ENCODE results near the gene UFD1. TPM values are rescaled to one million over a fixed set of nuclear protein-coding genes. Genes with fewer than 3 reads are reported as not detected.
A peak's percentile ranks its signal among the peaks of the same experiment; 100 is the strongest.

The UFD1 gene
- total RNA-seq, 1 experiment from 2014 or later, result 74.4 TPM

DNA sequence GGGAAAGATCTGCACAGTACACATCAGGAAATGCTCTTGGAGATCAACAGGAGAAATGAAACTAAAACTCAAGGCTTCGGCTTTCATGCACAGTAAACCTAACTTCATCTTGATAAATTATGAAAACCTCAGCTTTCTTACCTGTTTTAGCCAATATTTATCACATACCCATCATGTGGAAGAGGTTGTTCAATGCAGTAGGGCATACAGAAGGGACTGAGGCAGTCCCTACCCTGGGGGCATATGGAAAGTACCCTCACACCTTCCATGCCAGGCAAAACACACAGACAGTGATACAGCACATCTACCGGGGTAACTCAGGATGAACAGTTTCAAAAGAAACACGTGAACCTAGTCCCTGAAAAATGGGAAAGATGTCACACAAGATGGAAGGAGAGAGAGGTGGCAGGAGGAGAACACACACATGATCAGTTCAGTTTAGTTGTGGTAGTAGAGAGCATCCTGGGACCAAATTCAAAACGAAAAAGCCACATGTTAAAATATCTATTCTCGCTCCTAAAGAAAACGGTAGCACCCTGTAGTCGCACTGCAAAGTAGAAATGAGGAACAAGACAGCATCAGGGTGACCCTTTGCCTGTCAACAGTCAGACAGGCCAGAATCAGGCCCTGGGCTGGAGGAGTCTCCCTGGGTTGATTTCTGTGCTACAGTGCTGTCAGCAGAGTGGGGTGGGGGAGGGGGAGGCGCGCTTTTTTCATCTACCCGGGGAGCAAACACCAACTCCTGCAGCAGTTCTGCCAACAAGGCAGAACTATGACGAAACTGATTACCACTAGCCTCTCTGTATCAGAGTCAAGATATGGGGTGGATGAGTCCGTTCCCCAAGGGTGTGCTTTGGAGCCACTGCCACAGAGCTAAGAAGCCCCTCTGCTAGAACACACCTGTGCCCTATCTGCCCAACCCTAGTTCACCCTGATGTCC is 48.8 kb downstream of the UFD1 start:
- Histone ChIP-seq H3K79me1 (ENCODE audit: insufficient read depth, low read depth, low read length, poor library complexity, severe bottlenecking) (peaks cover 12% of the 10 kb centered on the region), H4K8ac (replicated peaks; ENCODE audit: insufficient read length, low read depth, low read length) (no peak overlapping the region), H2BK12ac (ENCODE audit: insufficient read length, low read depth, low read length) (no peak overlapping the region), H2BK20ac (ENCODE audit: low read depth, low read length, poor library complexity, severe bottlenecking) (no peak overlapping the region), H4K20me1 (ENCODE audit: control insufficient read depth, insufficient read depth, insufficient read length) (no peaks in the 10 kb centered on the region), H2BK120ac (ENCODE audit: low read depth, low read length, poor library complexity, severe bottlenecking) (no peak overlapping the region), H3K27me3 (ENCODE audit: insufficient read depth, low read length) (no peaks in the 10 kb centered on the region), H3K4ac (ENCODE audit: low read depth, low read length) (no peak overlapping the region), H3K79me2 (ENCODE audit: insufficient read depth, low read length) (peaks cover 39% of the 10 kb centered on the region; the same call in 1 of the 2 replicates), H3K27ac (ENCODE audit: insufficient read length, low read depth, low read length) (no peak overlapping the region), H2BK5ac (ENCODE audit: insufficient read length, low read length) (no peak overlapping the region), H3K56ac (ENCODE audit: insufficient read length, low read depth, low read length) (no peak overlapping the region), H3K9me3 (ENCODE audit: control insufficient read depth, low read depth, low read length) (no peaks in the 10 kb centered on the region), H3K14ac (ENCODE audit: insufficient read depth, low read length) (no peak overlapping the region), H3K4me2 (ENCODE audit: insufficient read depth, insufficient read length, low read length) (peak overlapping the region; percentile 60), H3K9ac (ENCODE audit: extremely low read depth, insufficient read length, low read length) (peak overlapping the region; percentile 45), H3K23ac (ENCODE audit: insufficient read length, low read depth, low read length) (no peak overlapping the region), H3K23me2 (ENCODE audit: insufficient read length, low read depth, low read length, poor library complexity, severe bottlenecking) (peaks cover 7% of the 10 kb centered on the region), H3K18ac (ENCODE audit: insufficient read length, low read depth, low read length) (no peak overlapping the region), H4K91ac (ENCODE audit: insufficient read length, low read depth, low read length) (no peak overlapping the region), H2BK15ac (ENCODE audit: low read depth, low read length) (no peak overlapping the region), H3T11ph (ENCODE audit: low read length) (no peak overlapping the region), H4K5ac (ENCODE audit: insufficient read length, low read depth, low read length) (no peak overlapping the region), H2AK5ac (ENCODE audit: insufficient read length, low read length) (no peak overlapping the region), H3K4me1 (ENCODE audit: insufficient read depth, low read length) (peaks cover 4% of the 10 kb centered on the region; the same call in 1 of the 2 replicates), H2AFZ (ENCODE audit: low read length) (no peak overlapping the region)
- peaks cover 20 to 24% of the 10 kb centered on the region in 2 experiments for H3K4me1 Mint-ChIP-seq
- peaks cover 2 to 13% (median 8%) of the 10 kb centered on the region in 3 experiments; a peak in 6 of 7 replicates for H3K36me3 Mint-ChIP-seq (ENCODE audit: insufficient read depth in 1 of 3, low read depth in 3 of 3)
- DNase-seq, result no peak
- no peaks in the 10 kb centered on the region for H3K27me3 Mint-ChIP-seq (ENCODE audit: low read depth)
- no peaks in the 10 kb centered on the region for H3K9me3 Mint-ChIP-seq
- H3K4me3 Mint-ChIP-seq, result peak overlapping the region; percentile 88 to 92
- H3K27ac Mint-ChIP-seq, result peak overlapping the region in 1 of 3 experiments; percentile 88; a peak in 1 of 7 replicates
- no peak for TF ChIP-seq CTCF (conservative IDR thresholded peaks at IDR 0.05)
- no CpG with 5 or more reads among the region's 12 CpGs for WGBS (ENCODE audit: extremely low coverage, insufficient read length, low lambda C conversion rate)

Data from H9 (cell line).